Measurements from ENCODE around the gene FOXD3.

FOXD3 gene

GRCh38 chr1:63322114-63322943, at the start of gene FOXD3:
Gene FOXD3 (plus strand): TSS chr1:63322567. CDS start chr1:63323059, 492 bp downstream.
- peak; percentile 76 for DNase-seq

GRCh38 chr1:63272811-63273210, 49.6 kb upstream of the FOXD3 start:
- DNase-seq: no peak

GRCh38 chr1:63274371-63274770, 48.0 kb upstream of the FOXD3 start:
- DNase-seq: no peak

DNA sequence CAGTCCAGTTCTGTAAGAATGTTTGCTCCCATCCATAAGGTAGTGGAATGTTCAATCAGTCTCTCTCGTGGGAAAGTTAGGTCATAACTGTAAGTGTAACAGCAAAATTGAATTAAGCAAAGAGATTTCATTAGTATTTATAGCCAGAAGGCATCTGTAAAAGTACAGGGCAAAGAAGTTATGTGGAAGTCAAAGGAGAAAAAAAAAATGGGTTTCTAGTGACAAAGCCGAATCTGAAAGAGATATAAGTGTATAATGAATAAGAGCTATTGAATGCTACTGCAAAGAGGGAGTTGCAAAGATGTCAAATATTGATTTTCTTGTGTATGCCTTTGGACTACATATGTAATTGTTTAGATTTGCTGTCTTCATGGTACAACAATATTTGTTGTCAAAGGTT, 47.4 kb upstream of the FOXD3 start:
- no peak for DNase-seq

- peak; percentile 59 for DNase-seq
Measured at GRCh38 chr1:63276624-63277023, 45.7 kb upstream of the FOXD3 start.

- peak; percentile 21 for DNase-seq
Measured at GRCh38 chr1:63277195-63278192, 44.9 kb upstream of the FOXD3 start.

- DNase-seq: no peak
Measured at GRCh38 chr1:63281753-63282152, 40.6 kb upstream of the FOXD3 start.

DNA sequence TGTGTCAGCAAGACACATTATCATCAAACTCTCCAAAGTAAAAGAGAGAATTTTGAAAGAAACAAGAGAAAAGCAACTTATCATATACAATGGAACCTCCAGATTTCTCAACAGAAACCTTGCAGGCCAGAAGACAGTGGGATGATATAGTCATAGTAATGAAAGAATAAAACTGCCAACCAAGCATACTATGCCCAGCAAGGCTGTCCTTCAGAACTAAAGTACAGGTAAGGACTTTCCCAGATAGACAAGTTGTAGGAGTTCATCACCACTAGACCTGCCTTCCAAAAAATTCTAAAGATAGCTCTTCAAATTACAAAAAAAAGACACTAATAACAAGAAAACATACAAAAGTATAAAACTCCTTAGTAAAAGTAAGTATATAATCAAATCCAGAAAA, 33.2 kb upstream of the FOXD3 start:
- DNase-seq: no peak

DNA sequence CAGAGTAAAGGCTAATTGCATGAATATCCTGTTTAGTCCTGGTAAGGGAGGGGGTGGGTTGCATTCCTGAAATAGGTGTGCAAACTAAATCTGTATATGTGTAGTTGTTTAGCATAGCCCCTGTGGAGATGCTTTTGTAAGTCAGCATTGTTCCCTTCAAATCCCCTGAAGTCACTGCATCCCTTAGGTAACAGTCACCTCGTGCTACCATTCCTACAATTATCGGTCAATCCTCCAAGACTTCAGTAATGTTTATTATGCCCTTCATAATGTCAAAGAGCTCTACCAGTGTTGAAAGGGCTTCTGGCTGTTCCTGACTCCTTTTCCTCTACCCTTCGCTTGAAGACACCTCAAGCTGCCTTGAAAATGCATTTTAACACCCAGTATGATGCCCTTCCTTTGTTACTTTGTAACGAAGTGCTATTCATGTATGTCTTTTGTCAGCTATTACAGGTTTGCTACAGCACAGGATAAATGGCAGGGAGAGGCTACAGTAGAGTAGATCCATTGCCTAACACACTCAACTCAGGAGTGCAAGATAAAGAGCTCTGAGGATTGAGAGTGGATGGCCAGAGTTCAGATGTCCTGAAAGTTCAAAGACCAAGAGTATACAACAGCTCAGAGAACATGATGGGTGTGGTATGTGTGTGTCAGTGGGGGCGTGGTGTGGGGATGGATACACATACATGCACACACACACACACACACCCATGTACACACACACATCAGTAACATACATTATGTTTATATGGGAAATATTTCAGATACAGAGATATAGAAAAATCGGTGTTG, 27.4 kb upstream of the FOXD3 start:
- no peak for DNase-seq

DNA sequence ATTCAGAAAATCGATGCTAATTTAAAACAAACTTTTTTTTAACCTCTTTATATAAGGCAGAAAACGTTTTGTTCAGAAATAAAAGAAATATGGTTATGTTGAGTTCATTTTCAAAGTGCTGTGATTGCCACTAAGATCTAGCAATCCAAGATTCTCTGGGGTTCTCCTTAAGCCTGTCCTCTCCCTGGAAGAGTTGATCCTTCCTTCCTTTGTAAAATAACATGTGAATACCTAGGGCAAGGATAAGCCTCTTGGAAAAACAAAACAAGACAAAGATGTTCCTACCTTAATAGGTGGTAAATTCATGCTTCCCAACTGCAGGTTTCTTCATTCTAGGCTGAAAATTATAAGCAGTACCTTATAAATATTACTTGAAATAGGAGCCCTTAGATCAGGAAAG, 18.0 kb upstream of the FOXD3 start:
- DNase-seq: no peak

GRCh38 chr1:63305043-63305442, 17.3 kb upstream of the FOXD3 start:
- no peak for DNase-seq

DNA sequence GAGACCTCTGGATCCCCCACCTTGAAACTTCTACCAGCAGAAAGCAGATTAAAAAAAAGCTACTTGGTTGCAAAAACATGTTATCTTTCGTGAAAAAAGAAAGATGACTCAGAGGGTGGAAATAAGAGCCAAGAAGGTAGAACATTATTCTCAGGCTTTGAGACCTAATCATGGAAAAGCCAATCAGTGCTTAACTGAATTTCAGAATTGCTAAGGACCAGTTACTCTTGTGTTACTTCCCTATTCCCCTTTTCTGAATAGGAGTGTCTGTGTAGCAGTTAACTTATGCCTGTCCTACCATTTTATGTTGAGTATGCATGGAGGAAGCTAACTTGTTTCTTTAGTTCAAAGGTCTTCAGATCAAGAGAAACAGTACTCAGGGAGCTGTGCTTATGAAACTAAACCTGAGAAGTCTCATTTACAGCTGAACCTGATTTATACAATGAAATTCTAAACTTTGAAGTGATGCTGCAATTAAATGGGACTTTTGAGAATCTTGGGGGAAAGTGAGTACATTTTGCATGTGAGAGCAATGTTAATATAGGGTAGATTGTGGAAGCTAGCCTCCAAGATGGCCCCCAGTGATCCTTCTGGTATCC, 15.1 kb upstream of the FOXD3 start:
- no peak for DNase-seq

DNA sequence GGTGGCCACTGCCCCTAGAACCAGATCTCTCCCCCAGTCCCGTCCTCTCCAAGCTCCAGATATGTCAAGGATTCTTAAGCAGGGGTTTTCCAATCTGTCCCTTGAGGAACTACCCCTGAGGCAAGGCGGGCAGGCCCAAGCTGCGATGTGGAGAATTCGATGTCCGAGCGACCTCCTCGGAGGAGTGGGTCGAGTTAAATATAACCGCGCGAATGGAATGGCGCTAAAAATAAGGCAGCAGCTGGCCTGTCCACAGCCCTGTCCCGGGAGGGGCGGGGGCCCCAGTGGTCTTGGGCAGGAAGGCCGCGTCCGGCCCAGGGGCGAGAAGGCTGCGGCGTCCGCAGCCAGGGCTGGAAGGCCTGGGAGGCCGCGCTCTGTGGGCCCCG, 5.8 kb upstream of the FOXD3 start:
- no peak for DNase-seq

- peak; percentile 81 for DNase-seq
Measured at GRCh38 chr1:63316984-63317816, 5.2 kb upstream of the FOXD3 start.

- DNase-seq: no peak
Measured at GRCh38 chr1:63317817-63318152, 4.6 kb upstream of the FOXD3 start.

- peak; percentile 64 for DNase-seq
Measured at GRCh38 chr1:63318201-63318979, 4.0 kb upstream of the FOXD3 start.

DNA sequence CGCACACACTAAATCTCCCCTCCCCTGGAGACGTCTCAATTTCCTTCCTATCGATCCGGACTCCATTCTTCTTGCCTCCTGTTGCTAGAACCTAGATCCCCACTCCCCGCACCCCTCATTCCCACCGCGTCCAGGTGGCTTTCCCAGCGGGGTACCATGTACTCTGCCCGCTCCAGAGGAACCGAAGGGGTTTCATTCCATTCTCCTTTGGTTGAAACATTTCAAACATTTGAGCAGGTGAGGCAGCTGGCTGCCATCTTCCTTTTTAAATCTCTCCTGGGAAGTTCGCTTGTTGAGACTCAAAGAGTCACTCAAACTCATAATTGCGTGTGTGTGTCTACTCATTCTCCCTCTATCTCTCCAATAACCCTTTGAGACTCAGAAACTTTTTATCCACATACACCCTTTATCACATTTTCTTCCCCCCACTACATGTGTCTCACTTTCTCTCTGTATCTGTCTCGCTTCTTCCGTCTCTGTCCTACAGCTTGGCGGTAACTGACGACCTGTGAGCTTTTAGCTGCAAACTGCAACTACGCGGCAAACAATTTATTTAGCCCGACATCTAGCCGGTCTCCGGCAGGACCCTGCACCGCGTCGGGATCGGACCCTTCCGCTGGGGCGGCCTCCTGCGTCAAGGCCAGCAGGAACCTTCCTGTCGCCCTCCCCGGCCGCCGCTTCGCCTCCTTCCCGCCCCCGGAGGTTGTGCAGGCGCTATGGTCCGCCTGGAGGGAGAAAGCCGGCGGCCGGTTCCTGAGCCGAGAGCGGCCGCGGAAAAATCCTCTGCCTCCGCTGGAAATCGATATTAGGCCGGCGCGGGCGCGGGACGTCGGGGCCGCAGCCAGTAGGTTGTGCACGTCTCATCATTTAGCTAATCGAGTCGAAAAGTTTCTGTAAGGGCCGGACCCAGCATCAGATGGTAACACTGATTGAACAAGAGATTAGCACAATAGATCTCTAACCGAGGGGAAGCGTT, 3.0 kb upstream of the FOXD3 start:
- DNase-seq: peak; percentile 79

GRCh38 chr1:63320022-63320721, 2.2 kb upstream of the FOXD3 start:
- DNase-seq: peak; percentile 83
